GM23248 (cell line): ENCODE data around the gene SSPN.

Experiments
- EZH2 ChIP-seq: fragments of 200-600 bp; sonication (generic); IDR thresholded peaks from 2 replicates; pipeline ENCODE4 v1.6.1; 2018; ENCODE audit warnings: antibody characterized with exemption, mild to moderate bottlenecking; ENCODE audit not compliant: insufficient read depth, poor library complexity, severe bottlenecking
- EZH2phosphoT487 ChIP-seq: fragments of 200-600 bp; sonication (generic); IDR thresholded peaks from 2 replicates; pipeline ENCODE4 v1.6.1; 2018; ENCODE audit warnings: antibody characterized with exemption, moderate library complexity, mild to moderate bottlenecking, low read depth; ENCODE audit not compliant: insufficient read depth

- TF ChIP-seq EZH2 = no peak
- no peak for TF ChIP-seq EZH2phosphoT487
These were observed 60.7 kb downstream of the SSPN start for GRCh38 chr12:26255893-26256645.
